ENCODE data around the gene NOP56. TPM values are rescaled to one million over a fixed set of nuclear protein-coding genes. Genes with fewer than 3 reads are reported as not detected.

NOP56 gene
- total and polyA plus RNA-seq, 9 of the 15 experiments (the other 6 are each of a cell fraction or from before 2014, with no cell fraction given), result 295 to 697 (median 439) TPM

- TF ChIP-seq, protein P1, sequence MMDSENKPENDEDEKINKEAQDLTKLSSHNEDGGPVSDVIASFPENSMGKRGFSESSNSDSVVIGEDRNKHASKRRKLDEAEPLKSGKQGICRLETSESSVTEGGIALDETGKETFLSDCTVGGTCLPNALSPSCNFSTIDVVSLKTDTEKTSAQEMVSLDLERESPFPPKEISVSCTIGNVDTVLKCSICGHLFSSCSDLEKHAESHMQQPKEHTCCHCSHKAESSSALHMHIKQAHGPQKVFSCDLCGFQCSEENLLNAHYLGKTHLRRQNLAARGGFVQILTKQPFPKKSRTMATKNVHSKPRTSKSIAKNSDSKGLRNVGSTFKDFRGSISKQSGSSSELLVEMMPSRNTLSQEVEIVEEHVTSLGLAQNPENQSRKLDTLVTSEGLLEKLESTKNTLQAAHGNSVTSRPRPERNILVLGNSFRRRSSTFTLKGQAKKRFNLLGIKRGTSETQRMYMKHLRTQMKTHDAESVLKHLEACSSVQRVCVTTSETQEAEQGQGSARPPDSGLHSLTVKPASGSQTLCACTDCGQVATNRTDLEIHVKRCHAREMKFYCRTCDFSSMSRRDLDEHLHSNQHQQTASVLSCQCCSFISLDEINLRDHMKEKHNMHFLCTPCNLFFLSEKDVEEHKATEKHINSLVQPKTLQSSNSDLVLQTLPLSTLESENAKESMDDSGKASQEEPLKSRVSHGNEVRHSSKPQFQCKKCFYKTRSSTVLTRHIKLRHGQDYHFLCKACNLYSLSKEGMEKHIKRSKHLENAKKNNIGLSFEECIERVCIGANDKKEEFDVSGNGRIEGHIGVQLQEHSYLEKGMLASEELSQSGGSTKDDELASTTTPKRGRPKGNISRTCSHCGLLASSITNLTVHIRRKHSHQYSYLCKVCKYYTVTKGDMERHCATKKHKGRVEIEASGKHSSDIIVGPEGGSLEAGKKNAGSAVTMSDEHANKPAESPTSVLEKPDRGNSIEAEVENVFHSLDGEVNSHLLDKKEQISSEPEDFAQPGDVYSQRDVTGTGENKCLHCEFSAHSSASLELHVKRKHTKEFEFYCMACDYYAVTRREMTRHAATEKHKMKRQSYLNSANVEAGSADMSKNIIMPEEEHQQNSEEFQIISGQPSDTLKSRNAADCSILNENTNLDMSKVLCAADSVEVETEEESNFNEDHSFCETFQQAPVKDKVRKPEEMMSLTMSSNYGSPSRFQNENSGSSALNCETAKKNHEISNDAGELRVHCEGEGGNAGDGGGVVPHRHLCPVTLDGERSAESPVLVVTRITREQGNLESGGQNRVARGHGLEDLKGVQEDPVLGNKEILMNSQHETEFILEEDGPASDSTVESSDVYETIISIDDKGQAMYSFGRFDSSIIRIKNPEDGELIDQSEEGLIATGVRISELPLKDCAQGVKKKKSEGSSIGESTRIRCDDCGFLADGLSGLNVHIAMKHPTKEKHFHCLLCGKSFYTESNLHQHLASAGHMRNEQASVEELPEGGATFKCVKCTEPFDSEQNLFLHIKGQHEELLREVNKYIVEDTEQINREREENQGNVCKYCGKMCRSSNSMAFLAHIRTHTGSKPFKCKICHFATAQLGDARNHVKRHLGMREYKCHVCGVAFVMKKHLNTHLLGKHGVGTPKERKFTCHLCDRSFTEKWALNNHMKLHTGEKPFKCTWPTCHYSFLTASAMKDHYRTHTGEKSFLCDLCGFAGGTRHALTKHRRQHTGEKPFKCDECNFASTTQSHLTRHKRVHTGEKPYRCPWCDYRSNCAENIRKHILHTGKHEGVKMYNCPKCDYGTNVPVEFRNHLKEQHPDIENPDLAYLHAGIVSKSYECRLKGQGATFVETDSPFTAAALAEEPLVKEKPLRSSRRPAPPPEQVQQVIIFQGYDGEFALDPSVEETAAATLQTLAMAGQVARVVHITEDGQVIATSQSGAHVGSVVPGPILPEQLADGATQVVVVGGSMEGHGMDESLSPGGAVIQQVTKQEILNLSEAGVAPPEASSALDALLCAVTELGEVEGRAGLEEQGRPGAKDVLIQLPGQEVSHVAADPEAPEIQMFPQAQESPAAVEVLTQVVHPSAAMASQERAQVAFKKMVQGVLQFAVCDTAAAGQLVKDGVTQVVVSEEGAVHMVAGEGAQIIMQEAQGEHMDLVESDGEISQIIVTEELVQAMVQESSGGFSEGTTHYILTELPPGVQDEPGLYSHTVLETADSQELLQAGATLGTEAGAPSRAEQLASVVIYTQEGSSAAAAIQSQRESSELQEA (IDR thresholded peaks at IDR 0.05; ENCODE audit: low read depth), result no peak
- TF ChIP-seq ILF3 (IDR thresholded peaks at IDR 0.05; ENCODE audit: borderline replicate concordance) (no peak), SIN3B (IDR thresholded peaks at IDR 0.05; ENCODE audit: low read depth) (no peak), YBX1 (IDR thresholded peaks at IDR 0.05) (no peak), GTF2E2 (tag; IDR thresholded peaks at IDR 0.05) (no peak), NFE2L1 (tag; IDR thresholded peaks at IDR 0.05; ENCODE audit: borderline replicate concordance, low read depth) (no peak)
Measured at GRCh38 chr20:2673453-2673852, 21.0 kb downstream of the NOP56 start (continued).

All from K562 (cell line).